Measurements from ENCODE around the gene STX1A. TPM values are rescaled to one million over a fixed set of nuclear protein-coding genes. Genes with fewer than 3 reads are reported as not detected.

STX1A gene
- total RNA-seq, 1 experiment from 2014 or later = 24.2 TPM

DNA sequence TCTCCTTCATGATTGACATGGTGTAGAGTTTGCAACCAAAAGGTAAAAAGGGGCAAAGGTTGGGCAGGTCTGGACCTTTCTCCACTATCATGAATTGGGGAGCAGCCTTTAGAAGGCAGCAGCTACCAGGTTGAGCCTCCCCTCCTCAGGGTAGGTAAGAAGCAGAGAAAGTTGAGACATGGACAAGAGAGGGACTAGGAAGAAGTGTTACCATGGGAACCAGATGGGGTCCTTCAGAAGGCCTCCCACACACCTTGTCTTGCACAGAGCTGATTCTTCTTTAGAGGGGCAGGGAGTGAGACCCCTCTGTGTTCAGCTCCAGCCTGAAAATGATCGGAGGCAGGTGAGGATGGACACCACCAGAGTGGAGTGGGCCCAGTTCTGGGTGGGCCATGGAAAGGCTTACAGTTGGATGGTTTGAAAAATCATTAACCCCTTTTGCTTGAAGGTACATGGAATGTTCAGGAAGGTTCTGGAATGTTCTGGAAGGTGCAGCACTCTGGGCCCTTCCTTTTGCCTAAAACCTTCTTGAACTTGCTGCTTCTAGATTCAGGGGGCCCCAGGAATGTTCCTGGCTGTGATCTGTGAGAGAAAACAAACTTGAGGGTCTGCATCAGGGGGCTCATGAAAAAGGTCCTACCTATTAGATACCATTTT, 44.9 kb downstream of the STX1A start:
- H3K27ac Mint-ChIP-seq (ENCODE audit: low read depth, unreplicated experiment) = no peak overlapping the region
- no peak overlapping the region for H3K4me3 Mint-ChIP-seq (ENCODE audit: unreplicated experiment)
- DNase-seq (ENCODE audit: unreplicated experiment) = no peak
- peaks cover 12% of the 10 kb centered on the region for H3K36me3 Mint-ChIP-seq (ENCODE audit: insufficient read depth, unreplicated experiment)
- no peaks in the 10 kb centered on the region for H3K4me1 Mint-ChIP-seq (ENCODE audit: insufficient read depth, unreplicated experiment)
- ChIA-PET POLR2A (interaction anchor here (0.6 to 1.0 kb wide), 2 partner anchors 21 to 627 kb away, joined by 3 read pairs; no protein-coding TSS in a partner anchor), CTCF (interaction anchor here (1.0 to 3.7 kb wide), 3 partner anchors 51 to 73 kb away, joined by 3 to 14 read pairs (median 5); no protein-coding TSS in a partner anchor)
- intact Hi-C loops (cut with micrococcal nuclease) = no loop called here
- TF ChIP-seq, protein P1, sequence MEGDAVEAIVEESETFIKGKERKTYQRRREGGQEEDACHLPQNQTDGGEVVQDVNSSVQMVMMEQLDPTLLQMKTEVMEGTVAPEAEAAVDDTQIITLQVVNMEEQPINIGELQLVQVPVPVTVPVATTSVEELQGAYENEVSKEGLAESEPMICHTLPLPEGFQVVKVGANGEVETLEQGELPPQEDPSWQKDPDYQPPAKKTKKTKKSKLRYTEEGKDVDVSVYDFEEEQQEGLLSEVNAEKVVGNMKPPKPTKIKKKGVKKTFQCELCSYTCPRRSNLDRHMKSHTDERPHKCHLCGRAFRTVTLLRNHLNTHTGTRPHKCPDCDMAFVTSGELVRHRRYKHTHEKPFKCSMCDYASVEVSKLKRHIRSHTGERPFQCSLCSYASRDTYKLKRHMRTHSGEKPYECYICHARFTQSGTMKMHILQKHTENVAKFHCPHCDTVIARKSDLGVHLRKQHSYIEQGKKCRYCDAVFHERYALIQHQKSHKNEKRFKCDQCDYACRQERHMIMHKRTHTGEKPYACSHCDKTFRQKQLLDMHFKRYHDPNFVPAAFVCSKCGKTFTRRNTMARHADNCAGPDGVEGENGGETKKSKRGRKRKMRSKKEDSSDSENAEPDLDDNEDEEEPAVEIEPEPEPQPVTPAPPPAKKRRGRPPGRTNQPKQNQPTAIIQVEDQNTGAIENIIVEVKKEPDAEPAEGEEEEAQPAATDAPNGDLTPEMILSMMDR (IDR thresholded peaks at IDR 0.05; ENCODE audit: unreplicated experiment) = no peak
- BruUV-seq (replicated peaks) = no TSS peak
- H3K27me3 Mint-ChIP-seq (ENCODE audit: insufficient read depth, unreplicated experiment) = no peaks in the 10 kb centered on the region
- no peaks in the 10 kb centered on the region for H3K9me3 Mint-ChIP-seq (ENCODE audit: unreplicated experiment)

DNA sequence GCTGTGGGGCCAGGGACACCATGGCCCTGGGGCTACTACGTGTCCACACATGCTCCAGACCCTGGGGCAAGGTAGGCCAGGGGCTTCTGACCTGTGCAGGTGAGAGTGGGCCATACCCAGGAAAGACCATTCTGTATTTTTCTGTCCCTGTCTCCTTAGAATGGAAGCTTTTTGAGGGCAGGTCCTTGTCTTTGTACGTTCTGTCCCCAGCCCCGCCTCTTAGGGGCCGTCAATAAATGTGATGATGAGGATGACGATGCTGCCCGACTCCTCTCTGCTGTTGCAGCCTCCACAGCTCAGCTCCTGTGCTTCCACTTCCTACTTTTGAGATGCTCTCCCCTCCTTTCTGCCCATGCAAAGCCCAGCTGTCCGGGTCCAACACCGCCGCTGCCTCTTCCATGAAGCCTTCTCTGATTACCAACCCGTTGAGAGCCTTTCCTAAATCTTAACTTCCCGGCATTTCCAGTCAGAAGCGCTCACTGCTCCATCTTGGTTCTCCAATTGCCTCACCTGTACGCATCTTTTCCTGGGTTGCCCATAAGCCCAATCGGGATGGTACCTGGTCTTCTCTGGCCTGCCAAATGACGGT, 47.5 kb downstream of the STX1A start:
- BruUV-seq (replicated peaks) = no TSS peak
- DNase-seq (ENCODE audit: unreplicated experiment) = no peak
- intact Hi-C loops (cut with micrococcal nuclease) = no loop called here
- TF ChIP-seq, protein P1 (IDR thresholded peaks at IDR 0.05; ENCODE audit: unreplicated experiment) = no peak
- H3K9me3 Mint-ChIP-seq (ENCODE audit: unreplicated experiment) = no peaks in the 10 kb centered on the region
- POLR2A ChIA-PET = no interaction called here
- H3K27me3 Mint-ChIP-seq (ENCODE audit: insufficient read depth, unreplicated experiment) = no peaks in the 10 kb centered on the region
- H3K4me1 Mint-ChIP-seq (ENCODE audit: insufficient read depth, unreplicated experiment) = peaks cover 4% of the 10 kb centered on the region
- CTCF ChIA-PET = interaction anchor here (1.1 kb wide), 1 partner anchor 43 kb away, joined by 6 read pairs; no protein-coding TSS in a partner anchor
- no peak overlapping the region for H3K4me3 Mint-ChIP-seq (ENCODE audit: unreplicated experiment)
- H3K36me3 Mint-ChIP-seq (ENCODE audit: insufficient read depth, unreplicated experiment) = peaks cover 7% of the 10 kb centered on the region
- H3K27ac Mint-ChIP-seq (ENCODE audit: low read depth, unreplicated experiment) = no peak overlapping the region

DNA sequence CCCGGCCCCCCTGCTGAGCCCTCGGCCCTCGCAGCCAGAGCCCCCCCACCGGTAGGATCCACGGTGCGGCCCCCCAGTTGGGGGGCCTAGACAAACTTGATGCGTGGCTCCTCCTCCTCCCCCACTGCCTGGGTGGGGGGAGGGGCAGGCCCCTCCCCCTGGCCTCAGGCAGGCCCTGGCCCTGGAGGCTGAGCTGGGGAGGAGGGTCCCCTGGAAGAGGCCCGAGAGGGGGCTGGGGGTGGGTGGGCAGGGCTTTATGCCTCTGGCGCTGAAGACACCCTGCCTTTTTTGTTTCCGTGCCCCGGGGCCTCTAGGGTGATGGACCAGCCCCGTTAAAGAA, 48.2 kb downstream of the STX1A start:
- POLR2A ChIA-PET = no interaction called here
- intact Hi-C loops (cut with micrococcal nuclease) = no loop called here
- CTCF ChIA-PET = interaction anchor here (1.1 kb wide), 1 partner anchor 42 kb away, joined by 6 read pairs; no protein-coding TSS in a partner anchor
- H3K36me3 Mint-ChIP-seq (ENCODE audit: insufficient read depth, unreplicated experiment) = peaks cover 7% of the 10 kb centered on the region
- H3K4me1 Mint-ChIP-seq (ENCODE audit: insufficient read depth, unreplicated experiment) = peaks cover 4% of the 10 kb centered on the region
- no peak for DNase-seq (ENCODE audit: unreplicated experiment)
- no peaks in the 10 kb centered on the region for H3K27me3 Mint-ChIP-seq (ENCODE audit: insufficient read depth, unreplicated experiment)
- H3K4me3 Mint-ChIP-seq (ENCODE audit: unreplicated experiment) = no peak overlapping the region
- H3K9me3 Mint-ChIP-seq (ENCODE audit: unreplicated experiment) = no peaks in the 10 kb centered on the region
- no peak overlapping the region for H3K27ac Mint-ChIP-seq (ENCODE audit: low read depth, unreplicated experiment)
- TF ChIP-seq, protein P1 (IDR thresholded peaks at IDR 0.05; ENCODE audit: unreplicated experiment) = no peak
- BruUV-seq (replicated peaks) = no TSS peak

DNA sequence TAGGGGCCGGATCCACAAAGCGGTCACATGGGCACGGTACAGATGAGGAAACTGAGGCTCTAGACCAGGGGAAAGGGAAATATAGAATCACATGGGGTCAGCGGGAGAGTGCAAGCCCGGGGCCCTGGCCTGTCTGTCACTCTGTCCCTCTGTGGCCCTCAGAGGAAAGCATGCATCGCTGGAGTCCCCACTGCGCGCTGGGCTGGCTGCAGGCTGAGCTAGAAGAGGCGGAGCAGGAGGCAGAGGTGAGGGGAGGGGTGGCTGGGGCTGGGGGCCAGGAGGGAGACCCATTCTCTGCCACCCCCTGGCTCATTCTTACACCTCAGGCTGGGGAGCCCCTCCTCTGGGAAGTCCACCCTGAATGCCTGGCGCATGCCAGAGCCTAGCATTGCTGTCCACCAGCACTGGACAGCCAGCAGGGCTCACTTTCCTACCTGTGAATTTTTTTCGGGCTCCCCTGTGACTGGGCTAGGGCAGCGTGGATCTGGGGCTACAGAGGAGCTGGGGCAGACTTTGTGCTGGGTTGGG, 49.5 kb downstream of the STX1A start:
- Mint-ChIP-seq H3K9me3 (ENCODE audit: unreplicated experiment) (no peaks in the 10 kb centered on the region), H3K4me1 (ENCODE audit: insufficient read depth, unreplicated experiment) (peaks cover 15% of the 10 kb centered on the region), H3K36me3 (ENCODE audit: insufficient read depth, unreplicated experiment) (peaks cover 7% of the 10 kb centered on the region), H3K27ac (ENCODE audit: low read depth, unreplicated experiment) (no peak overlapping the region), H3K4me3 (ENCODE audit: unreplicated experiment) (no peak overlapping the region), H3K27me3 (ENCODE audit: insufficient read depth, unreplicated experiment) (no peaks in the 10 kb centered on the region)
- DNase-seq (ENCODE audit: unreplicated experiment) = no peak
- BruUV-seq (replicated peaks) = no TSS peak
- intact Hi-C loops (cut with micrococcal nuclease) = loop anchor here (5.0 kb wide), 2 partner anchors 43 to 57 kb away; no protein-coding TSS in a partner anchor
- ChIA-PET POLR2A (no interaction called here), CTCF (interaction anchor here (0.7 to 1.1 kb wide), 3 partner anchors 12 to 190 kb away, joined by 3 to 5 read pairs (median 4); no protein-coding TSS in a partner anchor)
- TF ChIP-seq, protein P1 (IDR thresholded peaks at IDR 0.05; ENCODE audit: unreplicated experiment) = no peak

All from MCF 10A (cell line).